Measurements from ENCODE around the gene MAJIN. TPM values are rescaled to one million over a fixed set of nuclear protein-coding genes. Genes with fewer than 3 reads are reported as not detected.

Gene MAJIN
- total RNA-seq, 1 experiment from 2014 or later = not detected

GRCh38 chr11:64960719-64961118, 11.2 kb downstream of the MAJIN start:
- no peak overlapping the region for H3K4me3 Mint-ChIP-seq (ENCODE audit: unreplicated experiment)
- TF ChIP-seq CTCF (IDR thresholded peaks at IDR 0.05; ENCODE audit: unreplicated experiment) = no peak
- H3K4me1 Mint-ChIP-seq (ENCODE audit: insufficient read depth, unreplicated experiment) = peaks cover 8% of the 10 kb centered on the region
- BruUV-seq (replicated peaks) = no TSS peak
- CTCF ChIA-PET = no interaction called here
- POLR2A ChIA-PET = no interaction called here
- no peak overlapping the region for H3K27ac Mint-ChIP-seq (ENCODE audit: low read depth, unreplicated experiment)
- H3K36me3 Mint-ChIP-seq (ENCODE audit: insufficient read depth, unreplicated experiment) = no peaks in the 10 kb centered on the region
- no peaks in the 10 kb centered on the region for H3K27me3 Mint-ChIP-seq (ENCODE audit: insufficient read depth, unreplicated experiment)
- no peak for DNase-seq (ENCODE audit: unreplicated experiment)
- no peaks in the 10 kb centered on the region for H3K9me3 Mint-ChIP-seq (ENCODE audit: unreplicated experiment)
- intact Hi-C loops (cut with micrococcal nuclease) = no loop called here

- DNase-seq (ENCODE audit: unreplicated experiment) = no peak
- intact Hi-C loops (cut with micrococcal nuclease) = no loop called here
- H3K4me1 Mint-ChIP-seq (ENCODE audit: insufficient read depth, unreplicated experiment) = peaks cover 8% of the 10 kb centered on the region
- H3K9me3 Mint-ChIP-seq (ENCODE audit: unreplicated experiment) = no peaks in the 10 kb centered on the region
- no peak overlapping the region for H3K27ac Mint-ChIP-seq (ENCODE audit: low read depth, unreplicated experiment)
- no TSS peak for BruUV-seq (replicated peaks)
- no peak for TF ChIP-seq CTCF (IDR thresholded peaks at IDR 0.05; ENCODE audit: unreplicated experiment)
- ChIA-PET POLR2A (no interaction called here), CTCF (no interaction called here)
- H3K36me3 Mint-ChIP-seq (ENCODE audit: insufficient read depth, unreplicated experiment) = no peaks in the 10 kb centered on the region
- no peak overlapping the region for H3K4me3 Mint-ChIP-seq (ENCODE audit: unreplicated experiment)
- H3K27me3 Mint-ChIP-seq (ENCODE audit: insufficient read depth, unreplicated experiment) = no peaks in the 10 kb centered on the region
Measured at GRCh38 chr11:64959498-64959897, 12.4 kb downstream of the MAJIN start.

GRCh38 chr11:64954201-64954600, 17.7 kb downstream of the MAJIN start:
- intact Hi-C loops (cut with micrococcal nuclease) = no loop called here
- Mint-ChIP-seq H3K36me3 (ENCODE audit: insufficient read depth, unreplicated experiment) (no peaks in the 10 kb centered on the region), H3K4me3 (ENCODE audit: unreplicated experiment) (no peak overlapping the region), H3K27ac (ENCODE audit: low read depth, unreplicated experiment) (no peak overlapping the region), H3K9me3 (ENCODE audit: unreplicated experiment) (no peaks in the 10 kb centered on the region), H3K27me3 (ENCODE audit: insufficient read depth, unreplicated experiment) (no peaks in the 10 kb centered on the region), H3K4me1 (ENCODE audit: insufficient read depth, unreplicated experiment) (no peaks in the 10 kb centered on the region)
- ChIA-PET CTCF (interaction anchor here (0.6 to 0.9 kb wide), 3 partner anchors 35 to 505 kb away, joined by 3 read pairs; no protein-coding TSS in a partner anchor), POLR2A (interaction anchor here (0.7 kb wide), 1 partner anchor 9 kb away, joined by 3 read pairs; no protein-coding TSS in a partner anchor)
- no peak for TF ChIP-seq CTCF (IDR thresholded peaks at IDR 0.05; ENCODE audit: unreplicated experiment)
- no TSS peak for BruUV-seq (replicated peaks)
- no peak for DNase-seq (ENCODE audit: unreplicated experiment)

- no peaks in the 10 kb centered on the region for H3K27me3 Mint-ChIP-seq (ENCODE audit: insufficient read depth, unreplicated experiment)
- no peaks in the 10 kb centered on the region for H3K36me3 Mint-ChIP-seq (ENCODE audit: insufficient read depth, unreplicated experiment)
- H3K9me3 Mint-ChIP-seq (ENCODE audit: unreplicated experiment) = no peaks in the 10 kb centered on the region
- BruUV-seq (replicated peaks) = no TSS peak
- H3K4me1 Mint-ChIP-seq (ENCODE audit: insufficient read depth, unreplicated experiment) = no peaks in the 10 kb centered on the region
- no peak for TF ChIP-seq CTCF (IDR thresholded peaks at IDR 0.05; ENCODE audit: unreplicated experiment)
- intact Hi-C loops (cut with micrococcal nuclease) = no loop called here
- ChIA-PET POLR2A (interaction anchor here (0.6 to 0.7 kb wide), 2 partner anchors 12 to 547 kb away, joined by 3 read pairs; partner anchors contain the start of gene MALAT1), CTCF (interaction anchor here (0.6 to 1.4 kb wide), 4 partner anchors 12 to 89 kb away, joined by 3 to 8 read pairs (median 3); no protein-coding TSS in a partner anchor)
- H3K4me3 Mint-ChIP-seq (ENCODE audit: unreplicated experiment) = no peak overlapping the region
- DNase-seq (ENCODE audit: unreplicated experiment) = no peak
- no peak overlapping the region for H3K27ac Mint-ChIP-seq (ENCODE audit: low read depth, unreplicated experiment)
Measured at GRCh38 chr11:64951529-64951928, 20.4 kb downstream of the MAJIN start.

Data from MCF 10A (cell line).